Neuron (in vitro differentiated cells): ENCODE results near the gene CEACAM16.

Source experiments
- H2AFZ ChIP-seq: one replicate; pipeline ENCODE4 v1.6.1; 2013; ENCODE audit warnings: low read depth, mild to moderate bottlenecking, inconsistent platforms, low read length, moderate library complexity
- H3K27me3 ChIP-seq: one replicate; pipeline ENCODE4 v1.6.1; 2013; ENCODE audit warnings: low read length; ENCODE audit not compliant: insufficient read depth
- H3K36me3 ChIP-seq: one replicate; pipeline ENCODE4 v1.6.1; 2013; ENCODE audit warnings: low read length; ENCODE audit not compliant: insufficient read depth
- H3K4me1 ChIP-seq: one replicate; pipeline ENCODE4 v1.6.1; 2013; ENCODE audit warnings: low read length; ENCODE audit not compliant: insufficient read depth
- H3K4me3 ChIP-seq: 2 replicates; pipeline ENCODE4 v1.5.1; 2013; ENCODE audit warnings: mild to moderate bottlenecking, low read length, moderate library complexity
- H3K9me3 ChIP-seq: one replicate; pipeline ENCODE4 v1.6.1; 2013; ENCODE audit warnings: low read length

Gene CEACAM16

GRCh38 chr19:44698492-44699201, at the start of gene CEACAM16:
CEACAM16 (plus strand) TSS chr19:44699151; CDS start chr19:44701457, 2,306 bp downstream.
- no peak within 1 kb of the TSS for H3K4me3 ChIP-seq
- H3K36me3 ChIP-seq: no peaks in the 10 kb centered on the region

DNA sequence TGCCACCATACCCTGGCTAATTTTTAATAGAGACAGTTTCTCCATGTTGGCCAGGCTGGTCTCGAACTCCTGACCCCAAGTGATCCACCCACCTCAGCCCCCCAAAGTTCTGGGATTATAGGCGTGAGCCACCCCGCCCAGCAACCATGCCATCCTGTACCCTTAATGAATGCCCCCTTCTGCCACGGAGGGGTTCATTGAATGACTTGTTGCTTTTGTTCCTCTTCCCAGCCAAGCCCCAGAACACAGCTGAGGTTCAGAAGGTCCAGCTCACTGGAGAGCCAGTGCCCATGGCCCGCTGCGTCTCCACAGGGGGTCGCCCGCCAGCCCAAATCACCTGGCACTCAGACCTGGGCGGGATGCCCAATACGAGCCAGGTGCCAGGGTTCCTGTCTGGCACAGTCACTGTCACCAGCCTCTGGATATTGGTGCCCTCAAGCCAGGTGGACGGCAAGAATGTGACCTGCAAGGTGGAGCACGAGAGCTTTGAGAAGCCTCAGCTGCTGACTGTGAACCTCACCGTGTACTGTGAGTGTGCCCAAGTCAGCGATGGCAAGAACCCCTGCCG, 49.3 kb upstream of the CEACAM16 start:
- Histone ChIP-seq H3K9me3 (no peaks in the 10 kb centered on the region), H3K4me3 (no peak overlapping the region), H2AFZ (no peak overlapping the region), H3K36me3 (peaks cover 26% of the 10 kb centered on the region), H3K27me3 (no peaks in the 10 kb centered on the region), H3K4me1 (no peaks in the 10 kb centered on the region)

More at GRCh38 chr19:44698492-44699201, at the start of gene CEACAM16:
- no peaks in the 10 kb centered on the region for H3K9me3 ChIP-seq
- H2AFZ ChIP-seq: no peak within 1 kb of the TSS
- peaks cover 12% of the 10 kb centered on the region for H3K27me3 ChIP-seq
- H3K4me1 ChIP-seq: no peaks in the 10 kb centered on the region

- Histone ChIP-seq H2AFZ (no peak overlapping the region), H3K36me3 (peaks cover 30% of the 10 kb centered on the region)
Measured at GRCh38 chr19:44653343-44653742, 45.6 kb upstream of the CEACAM16 start.

DNA sequence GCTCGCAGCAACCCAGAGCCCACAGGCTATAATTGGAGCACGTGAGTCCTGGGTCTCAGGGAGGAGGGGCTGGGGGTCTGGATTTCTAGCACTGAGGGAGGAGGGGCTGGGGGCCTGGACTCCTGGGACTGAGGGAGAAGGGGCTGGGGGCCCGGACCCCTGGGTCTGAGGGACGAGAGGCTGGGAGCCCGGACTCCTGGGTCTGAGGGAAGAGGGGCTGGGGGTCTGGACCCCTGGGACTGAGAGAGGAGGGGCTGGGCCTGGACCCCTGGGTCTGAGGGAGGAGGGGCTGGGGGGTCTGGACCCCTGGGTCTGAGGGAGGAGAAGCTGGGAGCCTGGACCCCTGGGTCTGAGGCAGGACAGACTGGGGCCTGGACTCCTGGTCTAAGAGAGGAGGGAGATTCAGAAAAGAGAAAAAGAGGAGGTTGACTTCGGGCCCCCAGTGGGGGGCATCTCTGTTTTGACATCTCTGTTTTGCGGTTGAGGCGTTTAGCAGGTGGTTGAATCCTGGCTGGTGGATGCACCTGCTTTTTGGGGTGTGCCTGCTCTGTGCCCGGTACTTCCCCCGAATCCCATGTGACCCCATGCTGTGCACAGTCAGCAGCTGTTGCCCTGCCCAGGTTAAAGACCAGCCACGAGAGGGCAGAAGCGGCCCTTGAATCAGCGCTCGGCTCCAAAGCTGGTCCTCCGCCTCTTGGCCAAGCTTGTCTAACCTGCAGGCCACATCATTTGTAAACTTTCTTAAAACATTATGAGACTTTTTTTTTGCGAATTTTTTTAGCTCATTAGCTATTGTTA, 44.8 kb upstream of the CEACAM16 start:
- no peak overlapping the region for H3K4me3 ChIP-seq
- H2AFZ ChIP-seq: no peak overlapping the region
- H3K27me3 ChIP-seq: no peaks in the 10 kb centered on the region
- H3K4me1 ChIP-seq: no peaks in the 10 kb centered on the region
- peaks cover 36% of the 10 kb centered on the region for H3K36me3 ChIP-seq
- H3K9me3 ChIP-seq: peaks cover 3% of the 10 kb centered on the region

More at GRCh38 chr19:44653343-44653742, 45.6 kb upstream of the CEACAM16 start:
- H3K4me3 ChIP-seq: no peak overlapping the region
- H3K9me3 ChIP-seq: peaks cover 3% of the 10 kb centered on the region
- H3K27me3 ChIP-seq: no peaks in the 10 kb centered on the region
- H3K4me1 ChIP-seq: no peaks in the 10 kb centered on the region

DNA sequence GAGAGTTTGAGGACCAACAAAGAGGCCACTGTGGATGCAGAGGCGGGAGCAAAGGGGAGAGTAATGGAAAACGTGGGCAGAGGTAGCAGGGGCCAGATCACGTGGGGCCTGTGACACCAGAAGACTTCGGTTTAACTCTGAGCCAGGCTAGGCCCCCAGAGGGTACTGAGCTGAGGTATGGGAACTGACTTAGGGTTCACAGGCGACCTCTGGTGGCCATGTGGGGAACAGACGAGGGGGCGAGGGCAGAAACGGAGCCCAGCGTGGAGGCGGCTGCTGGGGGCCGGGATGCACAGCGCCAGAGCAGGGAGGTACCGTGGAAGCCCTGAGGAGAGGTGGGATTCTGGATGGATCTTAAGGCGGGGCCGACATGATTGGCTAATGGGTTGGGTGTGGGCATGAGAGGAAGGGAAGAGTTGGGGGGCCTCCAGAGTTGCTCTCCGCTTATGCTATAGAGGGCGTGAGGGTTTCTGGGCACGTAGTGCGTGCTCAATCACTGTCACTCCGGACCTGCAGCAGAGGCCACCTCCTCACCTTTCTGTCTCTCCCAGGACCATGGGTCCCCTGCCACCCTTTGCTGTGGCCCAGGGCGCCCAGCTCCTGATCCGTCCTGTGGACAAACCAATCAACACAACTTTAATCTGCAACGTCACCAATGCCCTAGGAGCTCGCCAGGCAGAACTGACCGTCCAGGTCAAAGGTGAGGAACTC, 41.6 kb upstream of the CEACAM16 start:
- Histone ChIP-seq H3K4me3 (no peak overlapping the region), H3K9me3 (peaks cover 3% of the 10 kb centered on the region), H3K27me3 (no peaks in the 10 kb centered on the region), H3K36me3 (peaks cover 33% of the 10 kb centered on the region), H2AFZ (no peak overlapping the region), H3K4me1 (no peaks in the 10 kb centered on the region)

DNA sequence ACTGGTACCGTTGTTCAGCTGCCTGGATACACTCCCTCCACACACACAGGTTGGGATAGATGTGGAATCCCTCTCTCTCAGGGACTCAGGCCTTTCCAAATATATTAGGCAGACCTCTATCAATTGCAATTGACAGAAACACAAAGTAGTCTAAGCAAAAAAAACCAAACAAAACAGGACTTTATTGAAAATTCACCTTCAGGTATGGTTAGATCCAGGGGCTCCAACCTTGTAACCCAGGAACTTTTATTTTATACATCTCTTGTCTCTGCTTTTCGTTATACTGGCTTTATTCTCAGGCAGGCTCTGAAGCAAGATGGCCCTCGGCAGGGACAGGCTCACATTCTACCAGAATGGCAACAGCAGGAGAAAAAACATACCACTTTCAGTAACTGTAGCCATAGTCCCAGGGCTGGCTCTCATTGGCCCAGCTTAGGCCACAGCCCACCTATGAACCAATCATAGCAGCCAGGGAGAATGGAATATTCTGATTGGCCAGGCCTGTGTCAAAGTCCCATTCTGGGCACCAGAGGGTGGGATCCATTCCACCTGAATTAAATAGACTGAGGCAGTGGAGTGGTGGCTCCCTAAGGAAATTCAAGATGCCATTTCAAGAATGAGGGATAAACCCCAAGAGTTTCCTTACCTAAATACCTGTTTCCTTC, 40.8 kb upstream of the CEACAM16 start:
- peaks cover 3% of the 10 kb centered on the region for H3K9me3 ChIP-seq
- H3K27me3 ChIP-seq: no peaks in the 10 kb centered on the region
- H2AFZ ChIP-seq: no peak overlapping the region
- peaks cover 33% of the 10 kb centered on the region for H3K36me3 ChIP-seq
- H3K4me3 ChIP-seq: no peak overlapping the region
- H3K4me1 ChIP-seq: no peaks in the 10 kb centered on the region

DNA sequence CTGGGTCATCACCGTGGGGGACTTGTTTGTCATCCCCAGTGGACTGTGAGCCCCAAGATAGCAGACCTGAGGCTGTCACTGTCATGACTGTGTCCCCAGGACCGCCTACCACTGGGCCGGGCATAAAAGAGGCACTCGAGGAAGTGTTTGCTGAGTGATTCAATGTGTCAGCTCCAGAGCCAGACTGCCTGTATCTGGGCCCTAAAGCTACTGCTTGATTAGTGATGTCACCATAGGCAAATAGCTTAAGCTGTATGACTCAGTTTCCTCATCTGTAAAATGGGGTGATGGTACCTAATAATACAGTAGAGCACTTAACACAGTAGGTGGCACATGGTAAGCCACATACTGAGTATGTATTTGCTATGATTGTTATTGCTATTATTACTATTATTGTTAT, 38.9 kb upstream of the CEACAM16 start:
- peaks cover 29% of the 10 kb centered on the region for H3K36me3 ChIP-seq
- H3K4me1 ChIP-seq: no peaks in the 10 kb centered on the region
- H3K9me3 ChIP-seq: peaks cover 3% of the 10 kb centered on the region
- H2AFZ ChIP-seq: no peak overlapping the region
- H3K27me3 ChIP-seq: no peaks in the 10 kb centered on the region
- H3K4me3 ChIP-seq: no peak overlapping the region

- H3K4me1 ChIP-seq: no peaks in the 10 kb centered on the region
- peaks cover 29% of the 10 kb centered on the region for H3K36me3 ChIP-seq
- H3K4me3 ChIP-seq: no peak overlapping the region
- H3K27me3 ChIP-seq: no peaks in the 10 kb centered on the region
- peaks cover 3% of the 10 kb centered on the region for H3K9me3 ChIP-seq
- H2AFZ ChIP-seq: no peak overlapping the region
Measured at GRCh38 chr19:44661205-44661604, 37.7 kb upstream of the CEACAM16 start.

- peaks cover 3% of the 10 kb centered on the region for H3K9me3 ChIP-seq
- H3K36me3 ChIP-seq: peaks cover 29% of the 10 kb centered on the region
- H3K27me3 ChIP-seq: no peaks in the 10 kb centered on the region
- no peak overlapping the region for H2AFZ ChIP-seq
- no peak overlapping the region for H3K4me3 ChIP-seq
- no peaks in the 10 kb centered on the region for H3K4me1 ChIP-seq
Measured at GRCh38 chr19:44661904-44662303, 37.0 kb upstream of the CEACAM16 start.

DNA sequence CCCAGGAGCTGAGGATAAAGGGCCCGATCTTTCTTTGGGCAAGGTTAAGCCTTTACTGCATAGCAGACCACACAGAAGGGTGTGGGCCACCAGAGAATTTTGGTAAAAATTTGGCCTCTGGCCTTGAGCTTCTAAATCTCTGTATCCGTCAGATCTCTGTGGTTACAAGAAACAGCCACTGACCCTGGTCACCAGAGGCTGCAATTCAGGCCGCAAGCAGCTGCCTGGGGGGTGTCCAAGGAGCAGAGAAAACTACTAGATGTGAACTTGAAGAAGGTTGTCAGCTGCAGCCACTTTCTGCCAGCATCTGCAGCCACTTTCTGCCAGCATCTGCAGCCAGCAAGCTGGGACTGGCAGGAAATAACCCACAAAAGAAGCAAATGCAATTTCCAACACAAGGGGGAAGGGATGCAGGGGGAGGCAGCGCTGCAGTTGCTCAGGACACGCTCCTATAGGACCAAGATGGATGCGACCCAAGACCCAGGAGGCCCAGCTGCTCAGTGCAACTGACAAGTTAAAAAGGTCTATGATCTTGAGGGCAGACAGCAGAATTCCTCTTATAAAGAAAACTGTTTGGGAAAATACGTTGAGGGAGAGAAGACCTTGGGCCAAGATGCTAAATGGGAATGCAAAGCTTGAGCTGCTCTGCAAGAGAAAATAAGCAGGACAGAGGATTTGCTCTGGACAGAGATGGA, 36.1 kb upstream of the CEACAM16 start:
- Histone ChIP-seq H3K4me1 (no peaks in the 10 kb centered on the region), H3K36me3 (peaks cover 26% of the 10 kb centered on the region), H3K4me3 (no peak overlapping the region), H2AFZ (no peak overlapping the region), H3K27me3 (no peaks in the 10 kb centered on the region), H3K9me3 (peaks cover under 1% of the 10 kb centered on the region)

DNA sequence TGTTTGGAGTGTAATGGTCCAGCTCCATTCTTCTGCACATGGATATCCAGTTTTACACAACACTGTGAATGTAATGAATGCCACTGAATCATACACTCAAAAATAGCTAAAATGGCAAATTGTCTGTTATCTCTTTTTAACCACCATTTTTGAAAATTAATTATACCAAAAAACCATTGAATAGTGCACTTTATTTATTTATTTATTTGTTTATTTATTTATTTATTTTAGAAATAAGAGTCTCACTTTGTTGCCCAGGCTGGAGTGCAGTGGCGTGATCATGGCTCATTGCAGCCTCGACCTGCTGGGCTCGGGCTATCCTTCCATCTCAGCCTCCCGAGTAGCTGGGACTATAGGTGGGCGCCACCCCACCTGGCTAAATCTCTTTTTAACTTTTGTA, 35.0 kb upstream of the CEACAM16 start:
- Histone ChIP-seq H3K27me3 (no peaks in the 10 kb centered on the region), H2AFZ (no peak overlapping the region), H3K9me3 (no peaks in the 10 kb centered on the region), H3K36me3 (peaks cover 16% of the 10 kb centered on the region), H3K4me3 (no peak overlapping the region), H3K4me1 (no peaks in the 10 kb centered on the region)

GRCh38 chr19:44664976-44665375, 34.0 kb upstream of the CEACAM16 start:
- Histone ChIP-seq H3K4me3 (no peak overlapping the region), H3K27me3 (no peaks in the 10 kb centered on the region)

More at GRCh38 chr19:44664976-44665375, 34.0 kb upstream of the CEACAM16 start:
- peaks cover 8% of the 10 kb centered on the region for H3K36me3 ChIP-seq
- H3K4me1 ChIP-seq: no peaks in the 10 kb centered on the region
- no peaks in the 10 kb centered on the region for H3K9me3 ChIP-seq
- H2AFZ ChIP-seq: no peak overlapping the region
